HepG2 (cell line): Measurements from ENCODE around the gene COMMD10. TPM values are rescaled to one million over a fixed set of nuclear protein-coding genes. Genes with fewer than 3 reads are reported as not detected.

ENCODE experiments used
- ATAC-seq: fragments of 200-7000 bp; cut with Tn5 transposase; 3 replicates; pipeline ENCODE4 v1.9.1; 2020; ENCODE audit warnings: mild to moderate bottlenecking, moderate library complexity
- BruUV-seq: library from RNA; stranded (reverse); fragments of 400-500 nt; replicated peaks from 2 replicates; lab custom pipeline; 2021; lab: Mats Ljungman, UMichigan
- CTCF ChIA-PET: fragments of 300-600 bp; formaldehyde crosslinking; extraction: SDS; loops from one replicate; lab custom pipeline; 2021; ENCODE audit warnings: low total read pairs, inconsistent platforms, low intra/inter-chr PET ratio; lab: Yijun Ruan, JAX
- POLR2A ChIA-PET: fragments of 350-600 bp; sonication (Branson Sonifier 250); formaldehyde crosslinking; loops from one replicate; lab custom pipeline; 2020; ENCODE audit warnings: antibody characterized with exemption, inconsistent platforms; lab: Yijun Ruan, JAX
- DNase-seq: peaks from one replicate; pipeline ENCODE4 v3.0.0-alpha.2; 2015; ENCODE audit warnings: low spot score
- FAIRE-seq: peaks from 3 replicates; lab custom pipeline; 2011; peaks lifted over from hg19 to GRCh38; lab: Jason Lieb, UNC
- H2AFZ ChIP-seq: one replicate; pipeline ENCODE4 v1.6.1; 2011; ENCODE audit warnings: low read length, inconsistent platforms
- H3K27ac ChIP-seq: fragments of 300-600 bp; 3 replicates; pipeline ENCODE4 v1.8.0; 2011; ENCODE audit warnings: mixed run types, mild to moderate bottlenecking, mixed read lengths, low read length, inconsistent platforms; ENCODE audit not compliant: insufficient read depth; ENCODE audit errors: extremely low read length
- H3K27me3 ChIP-seq, 2 experiments: fragments of 200-600 bp in 1 of 2; 2 replicates in 1 of 2; 3 replicates in 1 of 2; pipeline versions ENCODE4 v1.6.0 to v1.8.0; 2011; ENCODE audit warnings: low read length in 2 of 2, mild to moderate bottlenecking in 2 of 2, moderate library complexity in 2 of 2, inconsistent platforms in 1 of 2; ENCODE audit not compliant: insufficient read depth in 2 of 2, control insufficient read depth in 1 of 2
- H3K36me3 ChIP-seq, 2 experiments: fragments of 200-600 bp in 1 of 2; replicated peaks in 1 of 2; 2 replicates in 1 of 2; 3 replicates in 1 of 2; pipeline versions ENCODE4 v1.5.1 to v1.8.0; 2011; ENCODE audit warnings: low read length in 2 of 2, inconsistent platforms in 1 of 2; ENCODE audit not compliant: insufficient read depth in 2 of 2, control insufficient read depth in 1 of 2
- H3K4me1 ChIP-seq: 2 replicates; pipeline ENCODE4 v1.5.1; 2012; ENCODE audit warnings: low read length, inconsistent platforms; ENCODE audit not compliant: insufficient read depth
- H3K4me2 ChIP-seq: 2 replicates; pipeline ENCODE4 v1.6.0; 2011; ENCODE audit warnings: low read depth, low read length, inconsistent platforms
- H3K4me3 ChIP-seq, 3 experiments: fragments of 200-600 bp in 1 of 3; sonication (generic), shearing (Covaris generic) in 1 of 3; replicated peaks in 1 of 3; 2 replicates each; pipeline ENCODE4 v1.5.1; 2011 to 2016; ENCODE audit warnings: low read length in 3 of 3, inconsistent platforms in 2 of 3, low read depth in 2 of 3, mild to moderate bottlenecking in 2 of 3, control low read depth in 1 of 3, mixed read lengths in 1 of 3; ENCODE audit not compliant: insufficient read depth in 1 of 3
- H3K79me2 ChIP-seq: one replicate; pipeline ENCODE4 v1.6.1; 2011; ENCODE audit warnings: low read length, inconsistent platforms; ENCODE audit not compliant: insufficient read depth
- H3K9ac ChIP-seq: 2 replicates; pipeline ENCODE4 v1.6.0; 2011; ENCODE audit warnings: mild to moderate bottlenecking, low read depth, low read length, inconsistent platforms; ENCODE audit not compliant: insufficient read depth
- H3K9me3 ChIP-seq: 2 replicates; pipeline ENCODE4 v1.5.1; 2012; ENCODE audit warnings: mild to moderate bottlenecking, low read length
- H4K20me1 ChIP-seq: 2 replicates; pipeline ENCODE4 v1.6.0; 2011; ENCODE audit warnings: inconsistent platforms, mild to moderate bottlenecking, low read length, moderate library complexity; ENCODE audit not compliant: insufficient read depth
- CC2D1A ChIP-seq: sonication (generic); formaldehyde crosslinking; IDR thresholded peaks from 2 replicates; pipeline ENCODE4 v1.8.1; 2023; ENCODE audit warnings: mild to moderate bottlenecking, missing genetic modification reagents
- HNF4A ChIP-seq: sonication (generic); formaldehyde crosslinking; IDR thresholded peaks from 2 replicates; pipeline ENCODE4 v1.4.0; 2020; ENCODE audit warnings: missing genetic modification reagents
- IKZF5 ChIP-seq: IDR thresholded peaks from 2 replicates; pipeline ENCODE4 v1.6.1; 2018; ENCODE audit warnings: missing genetic modification reagents, mild to moderate bottlenecking, missing compliant biosample characterization
- ISL2 ChIP-seq: sonication (generic); formaldehyde crosslinking; IDR thresholded peaks from 2 replicates; pipeline ENCODE4 v1.5.0; 2020; ENCODE audit warnings: missing genetic modification reagents
- MAFG ChIP-seq: sonication (generic); formaldehyde crosslinking; IDR thresholded peaks from 2 replicates; pipeline ENCODE4 v1.5.1; 2020; ENCODE audit warnings: mild to moderate bottlenecking, missing genetic modification reagents
- MXD4 ChIP-seq: IDR thresholded peaks from 2 replicates; pipeline ENCODE4 v1.6.1; 2016; ENCODE audit warnings: mild to moderate bottlenecking, missing biosample characterization, missing genetic modification reagents
- ONECUT2 ChIP-seq: sonication (generic); formaldehyde crosslinking; IDR thresholded peaks from 2 replicates; pipeline ENCODE4 v1.4.0; 2020; ENCODE audit warnings: missing genetic modification reagents
- POLR2AphosphoS2 ChIP-seq: IDR thresholded peaks from 2 replicates; pipeline ENCODE4 v1.6.1; 2011; ENCODE audit warnings: low read depth, low read length, improper control_type of control experiment
- PRMT3 ChIP-seq: sonication (generic); formaldehyde crosslinking; IDR thresholded peaks from 2 replicates; pipeline ENCODE4 v1.8.1; 2022; ENCODE audit warnings: low read depth, mild to moderate bottlenecking, moderate library complexity, missing genetic modification reagents, borderline replicate concordance
- SIX1 ChIP-seq: sonication (generic); formaldehyde crosslinking; IDR thresholded peaks from 2 replicates; pipeline ENCODE4 v1.4.0; 2020; ENCODE audit warnings: missing genetic modification reagents, borderline replicate concordance
- SIX4 ChIP-seq: sonication (generic); formaldehyde crosslinking; IDR thresholded peaks from 2 replicates; pipeline ENCODE4 v1.4.0; 2020; ENCODE audit warnings: missing genetic modification reagents
- ZMYM4 ChIP-seq: sonication (generic); formaldehyde crosslinking; IDR thresholded peaks from 2 replicates; pipeline ENCODE4 v1.8.1; 2023; ENCODE audit warnings: mild to moderate bottlenecking, missing genetic modification reagents
- ZNF605 ChIP-seq: sonication (generic); formaldehyde crosslinking; IDR thresholded peaks from 2 replicates; pipeline ENCODE4 v1.8.0; 2022; ENCODE audit warnings: mild to moderate bottlenecking, missing genetic modification reagents
- ZNF781 ChIP-seq: sonication (generic); formaldehyde crosslinking; IDR thresholded peaks from 2 replicates; pipeline ENCODE4 v1.5.1; 2020; ENCODE audit warnings: borderline replicate concordance, mild to moderate bottlenecking, missing genetic modification reagents; ENCODE audit errors: not compliant biosample characterization
- ZSCAN25 ChIP-seq: sonication (generic); formaldehyde crosslinking; IDR thresholded peaks from 2 replicates; pipeline ENCODE4 v1.8.0; 2022; ENCODE audit warnings: mild to moderate bottlenecking, missing genetic modification reagents
- WGBS: methylation state at CpG from one replicate; pipeline ENCODE4 v1.1.6; 2017; ENCODE audit warnings: low lambda C conversion rate; 5-methylcytosine and 5-hydroxymethylcytosine counted together
- in situ Hi-C: cut with HindIII; loops from 2 replicates; pipeline ENCODE4 v1.10.0; 2017; ENCODE audit warnings: low pct_unique_long_range_greater_than_20kb; ENCODE audit not compliant: extremely low pct_ligation_motif_present
- intact Hi-C: fragments of 100-400 bp; cut with micrococcal nuclease; formaldehyde crosslinking; loops from one replicate; pipeline ENCODE4 v1.10.0; 2022; ENCODE audit not compliant: unreplicated experiment
- polyA plus RNA-seq, 8 experiments: library from polyadenylated mRNA; depleted of rRNA in 3 of 8; stranded (reverse) in 7 of 8; unstranded in 1 of 8; fragments of >200 nt; fragmentation: Illumina TruSeq in 4 of 8; extraction: Trizol in 4 of 8; gene quantifications; 2 replicates each; pipeline versions ENCODE4 v1.2.1 to v1.2.3, GENCODE V29; 2011 to 2016; ENCODE audit warnings: low read depth in 4 of 8, missing spikeins in 1 of 8, mixed read lengths in 1 of 8; ENCODE audit not compliant: insufficient read depth in 1 of 8
- total RNA-seq, 5 experiments: library from RNA; depleted of rRNA; stranded (reverse); fragments of >200 nt; fragmentation: Illumina TruSeq; extraction: Trizol; gene quantifications; 2 replicates each; pipeline ENCODE4 v1.2.3, GENCODE V29; 2016; ENCODE audit warnings: low read depth in 1 of 5
- TF ChIP-seq, protein P1 (sequence below): fragments of 450-650 bp; IDR thresholded peaks from 2 replicates; pipeline ENCODE4 v1.6.1; 2017
- TF ChIP-seq, protein P2 (sequence below): sonication (generic); formaldehyde crosslinking; conservative IDR thresholded peaks from 2 replicates; pipeline ENCODE4 v1.4.0; 2020; ENCODE audit warnings: mild to moderate bottlenecking, missing genetic modification reagents, moderate library complexity

The COMMD10 gene
- total and polyA plus RNA-seq, 2 of the 13 experiments (the other 11 are each of a cell fraction or from before 2014, with no cell fraction given), result 16.9 to 39.3 TPM

DNA sequence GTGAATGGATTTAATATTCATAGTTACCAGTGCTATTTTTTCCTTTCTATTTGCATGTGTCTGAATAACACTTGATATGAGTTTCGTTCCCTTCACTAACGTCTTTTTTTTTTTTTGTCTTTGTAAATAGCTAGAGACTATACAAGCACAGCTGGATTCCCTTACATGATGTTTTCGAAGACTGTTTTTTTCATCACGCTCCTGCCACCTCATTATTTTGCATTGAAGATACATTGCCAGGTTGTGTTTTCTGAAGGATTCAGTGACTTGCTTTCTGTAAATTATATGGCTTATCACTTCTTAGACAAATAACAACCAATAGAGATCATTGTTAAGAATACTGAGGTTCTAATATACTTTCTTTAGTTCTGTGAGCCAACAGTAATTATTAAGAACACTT lies 207.5 kb downstream of the COMMD10 start (continued):
- TF ChIP-seq POLR2AphosphoS2 (no peak), ZSCAN25 (CRISPR knock-in tag) (no peak), ZNF781 (CRISPR knock-in tag) (no peak), ISL2 (CRISPR knock-in tag) (no peak)
- TF ChIP-seq, protein P1, sequence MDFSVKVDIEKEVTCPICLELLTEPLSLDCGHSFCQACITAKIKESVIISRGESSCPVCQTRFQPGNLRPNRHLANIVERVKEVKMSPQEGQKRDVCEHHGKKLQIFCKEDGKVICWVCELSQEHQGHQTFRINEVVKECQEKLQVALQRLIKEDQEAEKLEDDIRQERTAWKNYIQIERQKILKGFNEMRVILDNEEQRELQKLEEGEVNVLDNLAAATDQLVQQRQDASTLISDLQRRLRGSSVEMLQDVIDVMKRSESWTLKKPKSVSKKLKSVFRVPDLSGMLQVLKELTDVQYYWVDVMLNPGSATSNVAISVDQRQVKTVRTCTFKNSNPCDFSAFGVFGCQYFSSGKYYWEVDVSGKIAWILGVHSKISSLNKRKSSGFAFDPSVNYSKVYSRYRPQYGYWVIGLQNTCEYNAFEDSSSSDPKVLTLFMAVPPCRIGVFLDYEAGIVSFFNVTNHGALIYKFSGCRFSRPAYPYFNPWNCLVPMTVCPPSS, result no peak
- TF ChIP-seq, all 625 proteins: peak for 0

DNA sequence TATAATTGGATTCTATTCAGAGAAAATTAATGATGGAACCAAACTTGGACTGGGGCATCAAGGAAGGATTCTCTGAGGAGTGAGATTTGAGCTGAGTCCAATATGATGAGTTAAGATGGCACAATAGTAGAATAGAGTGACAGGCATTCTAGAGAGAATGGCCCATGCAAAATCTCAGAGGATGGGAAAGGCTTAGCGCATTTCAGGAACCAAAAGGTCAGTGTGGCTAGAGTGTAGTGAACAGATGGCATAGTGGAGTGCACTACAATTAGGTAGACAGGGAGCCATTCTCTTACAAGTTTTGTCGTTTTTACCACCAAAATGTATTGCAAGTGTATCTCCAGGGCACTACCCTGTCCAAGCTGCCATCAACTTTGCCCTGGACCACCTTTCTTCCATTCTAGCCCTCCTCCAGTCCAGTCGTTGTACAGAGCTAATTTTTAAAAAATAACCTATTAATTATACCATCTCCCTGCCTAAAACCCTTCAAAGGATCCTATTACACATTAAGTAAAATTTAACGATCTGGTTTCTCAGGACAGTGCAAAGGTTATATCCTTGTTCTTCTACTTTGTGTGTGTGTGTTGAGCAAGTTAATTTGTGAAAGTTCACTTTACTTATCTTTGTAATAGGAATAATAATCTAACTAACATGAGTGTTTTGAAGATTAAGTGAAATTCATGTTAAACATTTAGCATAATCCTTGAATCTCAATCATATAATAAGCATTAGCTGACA lies 211.7 kb downstream of the COMMD10 start:
- no peak overlapping the region for H3K4me3 ChIP-seq
- H3K4me2 ChIP-seq, result 0 out of 2 replicates have a peak overlapping the region, but pooled peaks have one; percentile 14
- ATAC-seq (peak; percentile 83), DNase-seq (peak; percentile 20), FAIRE-seq (peak; percentile 37)
- peak overlapping the region; percentile 19 for H3K27ac ChIP-seq
- no peak overlapping the region for H2AFZ ChIP-seq
- H3K9ac ChIP-seq, result no peak overlapping the region
- WGBS, result 46% methylated on average over 4 of the region's 4 CpGs
- no peaks in the 10 kb centered on the region for H3K9me3 ChIP-seq
- H4K20me1 ChIP-seq, result no peaks in the 10 kb centered on the region
- in situ Hi-C loops, result no loop called here
- ChIA-PET POLR2A (no interaction called here), CTCF (no interaction called here)
- peaks cover 0 to 2% of the 10 kb centered on the region in 2 experiments; a peak in 1 of 5 replicates for H3K36me3 ChIP-seq
- no peaks in the 10 kb centered on the region for H3K27me3 ChIP-seq
- peaks cover 17% of the 10 kb centered on the region for H3K4me1 ChIP-seq
- BruUV-seq, result no TSS peak
- H3K79me2 ChIP-seq, result no peaks in the 10 kb centered on the region
- intact Hi-C loops, result no loop called here
- TF ChIP-seq MXD4 (CRISPR knock-in tag) (no peak), CC2D1A (CRISPR knock-in tag) (no peak), ZNF605 (CRISPR knock-in tag) (no peak), MAFG (CRISPR knock-in tag) (no peak), SIX4 (0 out of 2 replicates have a peak, but pooled peaks have one; percentile 28), ZMYM4 (CRISPR knock-in tag) (peak; percentile 22; the same call in 1 of the 2 replicates), SIX1 (CRISPR knock-in tag) (peak; percentile 82), IKZF5 (no peak), ONECUT2 (CRISPR knock-in tag) (0 out of 2 replicates have a peak, but pooled peaks have one; percentile 12), HNF4A (CRISPR knock-in tag) (peak; percentile 71), PRMT3 (no peak)
- TF ChIP-seq, protein P2, sequence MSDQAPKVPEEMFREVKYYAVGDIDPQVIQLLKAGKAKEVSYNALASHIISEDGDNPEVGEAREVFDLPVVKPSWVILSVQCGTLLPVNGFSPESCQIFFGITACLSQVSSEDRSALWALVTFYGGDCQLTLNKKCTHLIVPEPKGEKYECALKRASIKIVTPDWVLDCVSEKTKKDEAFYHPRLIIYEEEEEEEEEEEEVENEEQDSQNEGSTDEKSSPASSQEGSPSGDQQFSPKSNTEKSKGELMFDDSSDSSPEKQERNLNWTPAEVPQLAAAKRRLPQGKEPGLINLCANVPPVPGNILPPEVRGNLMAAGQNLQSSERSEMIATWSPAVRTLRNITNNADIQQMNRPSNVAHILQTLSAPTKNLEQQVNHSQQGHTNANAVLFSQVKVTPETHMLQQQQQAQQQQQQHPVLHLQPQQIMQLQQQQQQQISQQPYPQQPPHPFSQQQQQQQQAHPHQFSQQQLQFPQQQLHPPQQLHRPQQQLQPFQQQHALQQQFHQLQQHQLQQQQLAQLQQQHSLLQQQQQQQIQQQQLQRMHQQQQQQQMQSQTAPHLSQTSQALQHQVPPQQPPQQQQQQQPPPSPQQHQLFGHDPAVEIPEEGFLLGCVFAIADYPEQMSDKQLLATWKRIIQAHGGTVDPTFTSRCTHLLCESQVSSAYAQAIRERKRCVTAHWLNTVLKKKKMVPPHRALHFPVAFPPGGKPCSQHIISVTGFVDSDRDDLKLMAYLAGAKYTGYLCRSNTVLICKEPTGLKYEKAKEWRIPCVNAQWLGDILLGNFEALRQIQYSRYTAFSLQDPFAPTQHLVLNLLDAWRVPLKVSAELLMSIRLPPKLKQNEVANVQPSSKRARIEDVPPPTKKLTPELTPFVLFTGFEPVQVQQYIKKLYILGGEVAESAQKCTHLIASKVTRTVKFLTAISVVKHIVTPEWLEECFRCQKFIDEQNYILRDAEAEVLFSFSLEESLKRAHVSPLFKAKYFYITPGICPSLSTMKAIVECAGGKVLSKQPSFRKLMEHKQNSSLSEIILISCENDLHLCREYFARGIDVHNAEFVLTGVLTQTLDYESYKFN (CRISPR knock-in tag), result peak; percentile 42; the same call in 1 of the 2 replicates
